Esophagus muscularis mucosa (tissue), 4 donors: ENCODE data around the gene CXCR2. TPM values are rescaled to one million over a fixed set of nuclear protein-coding genes. Genes with fewer than 3 reads are reported as not detected.

Source experiments
- DNase-seq: peaks from one replicate; pipeline ENCODE4 v3.0.0-alpha.2; 2017; ENCODE audit errors: extremely low spot score
- H3K27ac ChIP-seq, 4 donors: fragments of 200-600 bp; sonication (generic); replicated peaks in 1 of 4; 1 replicate in 3 of 4; 2 replicates in 1 of 4; pipeline ENCODE4 v1.5.1; 2016 to 2019; ENCODE audit warnings: mild to moderate bottlenecking in 1 of 4
- H3K27me3 ChIP-seq, 4 donors: fragments of 200-600 bp; sonication (generic); one replicate each; pipeline versions ENCODE4 v1.5.1 to v1.6.0; 2016 to 2019
- H3K36me3 ChIP-seq, 4 donors: fragments of 200-600 bp; sonication (generic); one replicate each; pipeline ENCODE4 v1.5.1; 2016 to 2019
- H3K4me1 ChIP-seq, 4 donors: fragments of 200-600 bp; sonication (generic); one replicate each; pipeline ENCODE4 v1.5.1; 2016 to 2019
- H3K4me3 ChIP-seq, 4 donors: fragments of 200-600 bp; sonication (generic); 1 replicate in 2 of 4; 2 replicates in 2 of 4; pipeline ENCODE4 v1.5.1; 2016 to 2019; ENCODE audit warnings: mild to moderate bottlenecking in 4 of 4, moderate library complexity in 1 of 4
- H3K9me3 ChIP-seq, 4 donors: fragments of 200-600 bp; sonication (generic); 1 replicate in 3 of 4; 2 replicates in 1 of 4; pipeline ENCODE4 v1.5.1; 2016 to 2019
- EP300 ChIP-seq: sonication (generic); formaldehyde crosslinking; IDR thresholded peaks from one replicate; pipeline ENCODE4 v1.6.1; 2017; ENCODE audit warnings: antibody characterized with exemption
- POLR2A ChIP-seq: fragments of 450-650 bp; IDR thresholded peaks from one replicate; pipeline ENCODE4 v1.6.1; 2017; ENCODE audit warnings: antibody characterized with exemption, moderate library complexity, mild to moderate bottlenecking, low read depth
- POLR2AphosphoS5 ChIP-seq, 2 donors: sonication (generic); formaldehyde crosslinking; IDR thresholded peaks; one replicate each; pipeline ENCODE4 v1.6.1; 2017; ENCODE audit warnings: antibody characterized with exemption in 2 of 2
- WGBS: methylation state at CpG from one replicate; pipeline ENCODE4 v1.1.5; 2018; 5-methylcytosine and 5-hydroxymethylcytosine counted together
- intact Hi-C: fragments of 100-400 bp; cut with DNase I; formaldehyde crosslinking; loops from one replicate; pipeline ENCODE4 v1.15.1; 2023
- total RNA-seq, 4 donors: library from RNA; depleted of rRNA; stranded (reverse); fragments of >200 nt; gene quantifications; one replicate each; pipeline versions ENCODE4 v1.1.0 to v1.2.1, GENCODE V29; 2016
- TF ChIP-seq, protein P1 (sequence below), 3 experiments: fragments of 200-600 bp in 2 of 3; fragments of 450-650 bp in 1 of 3; sonication (generic) in 2 of 3; IDR thresholded peaks; one replicate each; pipeline ENCODE4 v1.5.1; 2017 to 2019; ENCODE audit warnings: antibody characterized with exemption in 3 of 3, mild to moderate bottlenecking in 2 of 3, moderate library complexity in 1 of 3

CXCR2 gene
- total RNA-seq, 4 donors from 2014 or later: 0.11 to 2.8 (median 0.42) TPM; not detected in 1

DNA sequence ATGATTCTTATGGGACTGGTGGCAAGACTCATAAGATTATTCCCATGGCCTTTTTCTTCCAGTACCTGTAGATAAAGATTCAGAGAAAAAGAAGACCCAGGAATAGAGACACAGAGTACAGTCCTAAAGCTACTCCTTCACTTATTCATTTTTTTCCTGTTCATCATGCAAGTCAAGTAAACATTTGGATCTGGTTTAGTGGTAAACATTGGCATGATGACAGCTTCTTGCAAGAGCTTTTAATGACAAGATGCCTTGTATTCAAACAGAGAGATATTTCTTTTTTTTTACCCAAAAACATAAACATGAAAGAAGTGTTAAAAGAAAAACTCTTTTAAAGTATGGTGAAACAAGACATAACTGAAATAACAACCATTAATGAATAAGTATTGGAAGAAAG lies 20.2 kb downstream of the CXCR2 start:
- Histone ChIP-seq H3K4me1 (no peaks in the 10 kb centered on the region), H3K27ac (no peak overlapping the region), H3K36me3 (no peaks in the 10 kb centered on the region), H3K4me3 (no peak overlapping the region), H3K9me3 (no peaks in the 10 kb centered on the region), H3K27me3 (peaks cover 0 to 9% (median 0%) of the 10 kb centered on the region in 4 donors)
- intact Hi-C loops: no loop called here
- no peak for DNase-seq
- no peak for TF ChIP-seq POLR2A
- no peak for TF ChIP-seq EP300
- TF ChIP-seq, protein P1, sequence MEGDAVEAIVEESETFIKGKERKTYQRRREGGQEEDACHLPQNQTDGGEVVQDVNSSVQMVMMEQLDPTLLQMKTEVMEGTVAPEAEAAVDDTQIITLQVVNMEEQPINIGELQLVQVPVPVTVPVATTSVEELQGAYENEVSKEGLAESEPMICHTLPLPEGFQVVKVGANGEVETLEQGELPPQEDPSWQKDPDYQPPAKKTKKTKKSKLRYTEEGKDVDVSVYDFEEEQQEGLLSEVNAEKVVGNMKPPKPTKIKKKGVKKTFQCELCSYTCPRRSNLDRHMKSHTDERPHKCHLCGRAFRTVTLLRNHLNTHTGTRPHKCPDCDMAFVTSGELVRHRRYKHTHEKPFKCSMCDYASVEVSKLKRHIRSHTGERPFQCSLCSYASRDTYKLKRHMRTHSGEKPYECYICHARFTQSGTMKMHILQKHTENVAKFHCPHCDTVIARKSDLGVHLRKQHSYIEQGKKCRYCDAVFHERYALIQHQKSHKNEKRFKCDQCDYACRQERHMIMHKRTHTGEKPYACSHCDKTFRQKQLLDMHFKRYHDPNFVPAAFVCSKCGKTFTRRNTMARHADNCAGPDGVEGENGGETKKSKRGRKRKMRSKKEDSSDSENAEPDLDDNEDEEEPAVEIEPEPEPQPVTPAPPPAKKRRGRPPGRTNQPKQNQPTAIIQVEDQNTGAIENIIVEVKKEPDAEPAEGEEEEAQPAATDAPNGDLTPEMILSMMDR (IDR thresholded peaks at IDR 0.05): no peak
- no peak for TF ChIP-seq POLR2AphosphoS5 (IDR thresholded peaks at IDR 0.05)

DNA sequence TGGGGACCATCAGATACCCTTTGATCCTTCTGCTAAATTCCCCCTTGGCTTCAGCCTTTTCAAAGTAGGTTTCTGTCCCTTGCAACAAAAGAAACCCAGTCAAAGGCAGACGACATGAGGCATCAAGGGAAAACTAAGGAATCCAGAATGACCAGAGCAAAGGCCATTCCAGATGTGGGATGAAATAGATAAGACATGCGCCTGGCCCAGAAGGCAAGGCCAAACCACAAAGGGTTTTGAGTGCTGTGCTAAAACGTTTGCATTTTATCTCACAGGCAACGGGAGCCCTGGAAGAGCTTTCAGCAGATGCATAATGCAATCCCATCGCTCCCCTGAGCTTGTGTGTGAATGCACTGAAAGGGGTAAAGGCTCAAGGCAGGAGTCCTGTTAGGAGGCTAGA lies 23.3 kb downstream of the CXCR2 start:
- 62% methylated on average over 5 of the region's 5 CpGs for WGBS
- no peak for DNase-seq

DNA sequence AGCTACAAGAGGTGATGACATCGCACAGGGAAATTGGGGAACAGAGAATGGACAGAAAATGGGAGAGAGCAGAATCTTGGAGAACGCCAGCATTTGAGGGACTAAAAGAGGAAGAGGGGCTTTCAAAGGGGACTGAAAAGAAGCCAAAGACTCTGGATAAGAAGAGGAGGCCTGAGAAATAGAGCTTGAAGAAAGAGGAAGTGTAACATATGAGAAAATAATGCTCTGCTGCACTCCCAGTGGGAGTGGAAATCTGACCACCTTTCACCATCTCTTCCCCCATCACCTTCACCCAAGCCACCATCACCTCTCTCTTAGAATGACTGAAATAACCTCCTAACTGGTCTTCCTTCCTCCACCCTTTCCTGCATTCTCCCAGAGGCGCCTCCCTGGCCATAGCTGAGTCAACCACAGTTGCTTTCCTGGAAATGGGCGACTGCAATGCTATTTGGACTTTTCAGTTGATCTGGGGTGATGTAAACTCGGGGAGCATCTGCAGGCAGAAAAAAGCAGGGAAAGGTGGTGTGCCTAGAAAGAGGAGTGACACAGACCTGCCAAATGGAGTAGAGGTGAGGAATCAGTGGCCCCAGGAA lies 24.1 kb downstream of the CXCR2 start:
- intact Hi-C loops: no loop called here
- no peaks in the 10 kb centered on the region for H3K9me3 ChIP-seq
- H3K36me3 ChIP-seq: no peaks in the 10 kb centered on the region
- H3K27ac ChIP-seq: no peak overlapping the region
- H3K4me3 ChIP-seq: no peak overlapping the region
- no peak for DNase-seq
- peaks cover 0 to 9% (median 0%) of the 10 kb centered on the region in 4 donors for H3K27me3 ChIP-seq
- no peaks in the 10 kb centered on the region for H3K4me1 ChIP-seq
- no peak for TF ChIP-seq EP300
- TF ChIP-seq POLR2A: no peak
- no peak for TF ChIP-seq POLR2AphosphoS5 (IDR thresholded peaks at IDR 0.05)
- TF ChIP-seq, protein P1 (IDR thresholded peaks at IDR 0.05): no peak
- WGBS: 77% methylated on average over 5 of the region's 5 CpGs

More for the DNA sequence above, 23.3 kb downstream of the CXCR2 start:
- no peaks in the 10 kb centered on the region for H3K4me1 ChIP-seq
- TF ChIP-seq POLR2A (no peak), POLR2AphosphoS5 (IDR thresholded peaks at IDR 0.05) (no peak), EP300 (no peak)
- peaks cover 0 to 9% (median 0%) of the 10 kb centered on the region in 4 donors for H3K27me3 ChIP-seq
- no peak overlapping the region for H3K27ac ChIP-seq
- H3K4me3 ChIP-seq: no peak overlapping the region
- intact Hi-C loops: no loop called here
- no peaks in the 10 kb centered on the region for H3K9me3 ChIP-seq
- no peaks in the 10 kb centered on the region for H3K36me3 ChIP-seq

DNA sequence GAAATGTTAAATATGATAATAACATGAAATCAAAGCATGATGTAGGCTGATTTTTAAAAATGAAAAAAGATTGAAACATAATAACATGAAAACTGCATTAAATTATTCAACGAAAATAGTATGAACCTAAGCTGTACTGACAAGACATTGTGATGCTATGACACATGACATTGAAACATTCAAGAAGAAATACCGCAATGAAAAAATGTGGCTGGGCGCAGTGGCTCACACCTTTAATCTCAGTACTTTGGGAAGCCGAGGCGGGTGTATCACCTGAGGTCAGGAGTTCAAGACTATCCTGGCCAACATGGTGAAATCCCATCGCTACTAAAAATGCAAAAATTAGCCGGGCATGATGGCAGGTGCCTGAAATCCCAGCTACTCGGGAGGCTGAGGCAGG lies 26.3 kb downstream of the CXCR2 start:
- H3K9me3 ChIP-seq: no peaks in the 10 kb centered on the region
- WGBS: 90% methylated on average over 8 of the region's 8 CpGs
- intact Hi-C loops: no loop called here
- H3K4me3 ChIP-seq: no peak overlapping the region
- H3K36me3 ChIP-seq: no peaks in the 10 kb centered on the region
- H3K27ac ChIP-seq: no peak overlapping the region
- no peak for TF ChIP-seq POLR2AphosphoS5 (IDR thresholded peaks at IDR 0.05)
- TF ChIP-seq, protein P1 (IDR thresholded peaks at IDR 0.05): no peak
- no peak for TF ChIP-seq EP300
- TF ChIP-seq POLR2A: no peak
- DNase-seq: no peak
- no peaks in the 10 kb centered on the region for H3K4me1 ChIP-seq
- peaks cover 0 to 5% (median 0%) of the 10 kb centered on the region in 4 donors for H3K27me3 ChIP-seq

- Histone ChIP-seq H3K27me3 (peaks cover 0 to 5% (median 0%) of the 10 kb centered on the region in 4 donors), H3K27ac (no peak overlapping the region), H3K9me3 (no peaks in the 10 kb centered on the region), H3K4me3 (no peak overlapping the region), H3K4me1 (no peaks in the 10 kb centered on the region), H3K36me3 (no peaks in the 10 kb centered on the region)
- intact Hi-C loops: no loop called here
- no peak for DNase-seq
- WGBS: 90% methylated on average over 1 of the region's 1 CpG
- TF ChIP-seq, protein P1 (IDR thresholded peaks at IDR 0.05): no peak
These were observed 26.9 kb downstream of the CXCR2 start for GRCh38 chr2:218152777-218153176.
